ENCODE data around the gene C16orf86. TPM values are rescaled to one million over a fixed set of nuclear protein-coding genes. Genes with fewer than 3 reads are reported as not detected.
A peak's percentile ranks its signal among the peaks of the same experiment; 100 is the strongest.

C16orf86 gene
- total RNA-seq, 2 donors from 2014 or later, result 6.6 to 11.9 TPM

DNA sequence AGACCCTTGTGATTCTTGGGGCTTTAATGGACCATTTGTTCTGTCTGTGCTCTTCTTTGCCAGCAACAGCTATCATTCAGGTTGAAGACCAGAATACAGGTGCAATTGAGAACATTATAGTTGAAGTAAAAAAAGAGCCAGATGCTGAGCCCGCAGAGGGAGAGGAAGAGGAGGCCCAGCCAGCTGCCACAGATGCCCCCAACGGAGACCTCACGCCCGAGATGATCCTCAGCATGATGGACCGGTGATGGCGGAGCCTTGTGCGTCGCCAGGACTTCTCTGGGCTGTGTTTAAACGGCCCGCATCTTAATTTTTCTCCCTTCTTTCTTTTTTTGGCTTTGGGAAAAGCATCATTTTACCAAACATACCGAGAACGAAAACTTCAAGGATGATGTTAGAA lies 29.0 kb upstream of the C16orf86 start:
- Histone ChIP-seq H3K4me3 (no peak overlapping the region), H3K27ac (no peak overlapping the region), H3K36me3 (peaks cover 45% of the 10 kb centered on the region), H3K27me3 (replicated peaks; ENCODE audit: insufficient read depth) (no peaks in the 10 kb centered on the region), H3K9me3 (no peaks in the 10 kb centered on the region), H3K4me1 (ENCODE audit: control insufficient read depth in 1 of 2, low read depth in 2 of 2) (peaks cover 10 to 12% of the 10 kb centered on the region in 2 donors)
- TF ChIP-seq, protein P1, sequence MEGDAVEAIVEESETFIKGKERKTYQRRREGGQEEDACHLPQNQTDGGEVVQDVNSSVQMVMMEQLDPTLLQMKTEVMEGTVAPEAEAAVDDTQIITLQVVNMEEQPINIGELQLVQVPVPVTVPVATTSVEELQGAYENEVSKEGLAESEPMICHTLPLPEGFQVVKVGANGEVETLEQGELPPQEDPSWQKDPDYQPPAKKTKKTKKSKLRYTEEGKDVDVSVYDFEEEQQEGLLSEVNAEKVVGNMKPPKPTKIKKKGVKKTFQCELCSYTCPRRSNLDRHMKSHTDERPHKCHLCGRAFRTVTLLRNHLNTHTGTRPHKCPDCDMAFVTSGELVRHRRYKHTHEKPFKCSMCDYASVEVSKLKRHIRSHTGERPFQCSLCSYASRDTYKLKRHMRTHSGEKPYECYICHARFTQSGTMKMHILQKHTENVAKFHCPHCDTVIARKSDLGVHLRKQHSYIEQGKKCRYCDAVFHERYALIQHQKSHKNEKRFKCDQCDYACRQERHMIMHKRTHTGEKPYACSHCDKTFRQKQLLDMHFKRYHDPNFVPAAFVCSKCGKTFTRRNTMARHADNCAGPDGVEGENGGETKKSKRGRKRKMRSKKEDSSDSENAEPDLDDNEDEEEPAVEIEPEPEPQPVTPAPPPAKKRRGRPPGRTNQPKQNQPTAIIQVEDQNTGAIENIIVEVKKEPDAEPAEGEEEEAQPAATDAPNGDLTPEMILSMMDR (IDR thresholded peaks at IDR 0.05), result no peak
- no peak for ATAC-seq (ENCODE audit: insufficient number of reproducible peaks, low FRiP score, low read depth)
- DNase-seq (ENCODE audit: low spot score), result no peak

DNA sequence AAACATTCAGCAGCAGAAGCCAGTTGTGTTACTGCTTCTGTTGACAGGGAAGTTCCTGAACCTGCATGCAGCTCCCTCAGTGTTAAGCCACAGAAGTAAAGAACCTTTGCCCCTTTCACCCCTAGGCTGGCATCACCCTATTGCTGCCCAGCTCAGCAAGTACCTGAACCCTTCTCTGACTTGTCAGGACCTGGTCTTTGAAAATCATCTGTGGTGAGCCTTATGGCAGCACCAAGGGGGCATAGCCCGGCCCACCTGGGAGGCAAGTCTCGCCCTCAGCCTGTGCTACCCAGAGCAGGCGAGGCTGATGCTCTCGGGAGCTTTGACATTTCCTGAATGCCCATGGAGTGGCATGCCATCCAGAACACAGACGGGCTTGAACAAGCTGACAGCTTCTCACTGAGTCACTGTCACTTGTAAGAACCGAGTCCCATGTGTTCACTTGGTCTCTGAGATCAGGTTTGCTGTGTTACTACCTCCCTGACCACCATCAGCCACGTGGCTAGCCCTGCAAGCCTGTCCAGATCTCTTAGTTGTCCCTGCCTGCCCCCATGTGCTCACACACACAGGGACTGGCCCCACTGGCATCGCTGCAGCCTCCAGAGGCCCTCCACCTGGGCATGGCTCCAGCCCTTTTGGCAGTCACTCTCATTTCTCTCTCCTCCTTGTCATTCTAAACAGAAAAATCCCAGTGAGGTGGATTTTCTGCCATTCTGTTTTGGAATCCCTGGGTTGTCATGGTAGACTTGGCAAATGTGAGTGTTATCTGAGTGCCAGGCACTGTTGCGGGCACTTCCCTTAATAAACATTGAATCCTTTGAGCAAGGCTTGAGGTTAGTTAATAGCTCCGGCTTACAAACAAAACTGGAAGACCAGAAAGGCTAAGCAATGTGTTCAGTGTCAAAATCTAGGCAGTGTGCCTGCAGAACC lies 24.6 kb upstream of the C16orf86 start:
- peak overlapping the region in 1 of 2 donors; percentile 15 for H3K27ac ChIP-seq
- no peak for DNase-seq (ENCODE audit: low spot score)

DNA sequence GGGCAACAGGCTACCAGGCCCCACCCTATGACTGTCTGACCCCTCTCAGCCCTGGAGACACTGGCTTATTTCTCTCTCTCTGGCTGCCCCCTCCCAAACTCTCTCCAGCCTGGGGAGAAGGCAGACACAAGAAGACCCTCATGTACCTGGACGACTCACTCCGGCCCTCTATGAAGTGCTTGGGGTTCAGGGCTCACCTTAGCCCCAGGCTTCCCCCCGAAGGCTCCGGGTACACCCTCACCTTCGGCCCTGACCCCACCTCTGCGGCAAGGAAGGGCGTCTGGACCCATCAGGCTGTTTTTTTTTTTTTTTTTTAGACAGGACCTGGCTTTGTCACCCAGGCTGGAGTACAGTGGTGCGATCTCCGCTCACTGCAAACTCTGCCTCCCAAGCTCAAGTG lies 22.6 kb upstream of the C16orf86 start:
- DNase-seq (ENCODE audit: low spot score) (no peak), ATAC-seq (ENCODE audit: insufficient number of reproducible peaks, low FRiP score, low read depth) (no peak)
- Histone ChIP-seq H3K27ac (no peak overlapping the region), H3K9me3 (no peaks in the 10 kb centered on the region), H3K4me1 (ENCODE audit: control insufficient read depth in 1 of 2, low read depth in 2 of 2) (peaks cover 10 to 15% of the 10 kb centered on the region in 2 donors), H3K27me3 (replicated peaks; ENCODE audit: insufficient read depth) (no peaks in the 10 kb centered on the region), H3K4me3 (no peak overlapping the region), H3K36me3 (no peaks in the 10 kb centered on the region)
- TF ChIP-seq, protein P1 (IDR thresholded peaks at IDR 0.05), result no peak

More for the DNA sequence above, 24.6 kb upstream of the C16orf86 start:
- ATAC-seq (ENCODE audit: insufficient number of reproducible peaks, low FRiP score, low read depth), result peak; percentile 53
- Histone ChIP-seq H3K36me3 (peaks cover 19% of the 10 kb centered on the region), H3K27me3 (replicated peaks; ENCODE audit: insufficient read depth) (no peaks in the 10 kb centered on the region), H3K4me1 (ENCODE audit: control insufficient read depth in 1 of 2, low read depth in 2 of 2) (peaks cover 10 to 15% of the 10 kb centered on the region in 2 donors), H3K4me3 (no peak overlapping the region), H3K9me3 (no peaks in the 10 kb centered on the region)
- TF ChIP-seq, protein P1 (IDR thresholded peaks at IDR 0.05), result no peak

DNA sequence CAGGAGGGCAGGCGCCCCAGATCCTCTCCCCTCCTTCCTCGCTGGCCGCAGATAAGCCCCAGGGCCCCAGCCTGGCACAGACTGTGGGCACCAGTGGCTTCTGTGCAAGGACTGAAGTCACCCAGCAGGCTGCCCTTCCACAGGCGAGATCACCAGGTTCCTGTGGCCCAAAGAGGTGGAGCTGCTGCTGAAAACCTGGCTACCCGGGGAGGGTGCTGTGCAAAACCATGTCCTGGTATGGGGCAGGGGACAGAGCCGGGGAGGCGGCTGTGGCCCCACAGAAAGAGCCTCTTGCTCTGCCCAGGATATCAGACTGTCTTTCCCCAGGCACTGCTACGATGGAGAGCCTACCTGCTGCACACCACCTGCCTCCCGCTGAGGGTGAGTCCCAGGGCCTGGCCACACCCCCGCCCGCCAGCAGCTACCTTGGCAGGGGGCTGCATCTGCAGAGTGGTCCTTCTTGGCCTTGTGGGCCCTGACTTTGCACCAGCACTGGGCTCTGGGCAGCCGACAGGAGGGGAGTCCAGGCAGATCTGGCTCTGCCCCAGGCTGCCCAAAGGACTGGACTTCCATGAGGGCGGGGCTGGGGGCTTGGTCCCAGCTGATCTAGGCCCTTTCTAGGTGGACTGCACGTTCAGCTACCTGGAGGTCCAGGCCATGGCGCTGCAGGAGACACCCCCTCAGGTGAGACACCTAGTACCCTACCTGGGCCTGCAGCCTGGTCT lies 21.1 kb upstream of the C16orf86 start:
- Histone ChIP-seq H3K9me3 (no peaks in the 10 kb centered on the region), H3K36me3 (no peaks in the 10 kb centered on the region), H3K4me1 (ENCODE audit: control insufficient read depth in 1 of 2, low read depth in 2 of 2) (peaks cover 10 to 23% of the 10 kb centered on the region in 2 donors), H3K4me3 (peak overlapping the region; percentile 61), H3K27ac (no peak overlapping the region), H3K27me3 (replicated peaks; ENCODE audit: insufficient read depth) (no peaks in the 10 kb centered on the region)
- DNase-seq (ENCODE audit: low spot score), result no peak
- TF ChIP-seq, protein P1 (IDR thresholded peaks at IDR 0.05), result no peak
- ATAC-seq (ENCODE audit: insufficient number of reproducible peaks, low FRiP score, low read depth), result no peak

DNA sequence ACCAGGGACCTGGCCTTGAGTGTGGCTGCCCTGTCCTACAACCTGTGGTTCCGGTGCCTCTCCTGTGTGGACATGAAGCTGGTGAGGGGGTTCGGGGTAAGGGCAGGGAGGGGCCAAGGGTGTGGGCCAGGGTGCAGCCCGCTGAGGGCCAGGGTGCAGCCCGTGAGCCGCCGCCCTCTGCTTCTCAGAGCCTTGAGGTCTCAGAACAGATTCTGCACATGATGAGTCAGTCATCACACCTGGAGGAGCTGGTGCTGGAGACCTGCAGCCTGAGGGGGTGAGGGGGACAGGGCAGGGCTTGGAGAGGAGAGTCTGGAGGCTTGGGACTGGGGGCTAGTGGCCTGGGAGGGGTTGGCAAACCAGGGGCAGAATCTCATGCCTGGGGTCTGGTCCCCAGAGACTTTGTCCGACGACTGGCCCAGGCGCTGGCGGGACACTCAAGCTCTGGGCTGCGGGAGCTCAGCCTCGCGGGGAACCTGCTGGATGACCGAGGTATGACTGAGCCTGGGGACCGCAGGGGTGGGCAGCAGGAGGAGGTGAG lies 19.4 kb upstream of the C16orf86 start:
- no peak overlapping the region for H3K27ac ChIP-seq
- DNase-seq (ENCODE audit: low spot score) (no peak), ATAC-seq (ENCODE audit: insufficient number of reproducible peaks, low FRiP score, low read depth) (no peak)
- no peaks in the 10 kb centered on the region for H3K36me3 ChIP-seq
- H3K9me3 ChIP-seq, result no peaks in the 10 kb centered on the region
- H3K4me3 ChIP-seq, result no peak overlapping the region
- peaks cover 4 to 15% of the 10 kb centered on the region in 2 donors for H3K4me1 ChIP-seq (ENCODE audit: control insufficient read depth in 1 of 2, low read depth in 2 of 2)
- TF ChIP-seq, protein P1 (IDR thresholded peaks at IDR 0.05), result no peak
- H3K27me3 ChIP-seq (replicated peaks; ENCODE audit: insufficient read depth), result peaks cover 6% of the 10 kb centered on the region
